Caco-2 (cell line): ENCODE measurements around the gene RFC1. TPM values are rescaled to one million over a fixed set of nuclear protein-coding genes. Genes with fewer than 3 reads are reported as not detected.

Experiments used
- BruUV-seq: library from RNA; stranded (reverse); fragments of 400-500 nt; replicated peaks from 2 replicates; lab custom pipeline; 2021; lab: Mats Ljungman, UMichigan
- CTCF ChIA-PET: fragments of 300-600 bp; sonication (Branson Sonifier 250); formaldehyde crosslinking; loops from one replicate; lab custom pipeline; 2022; ENCODE audit warnings: antibody characterized with exemption; lab: Charles Lee
- POLR2A ChIA-PET: fragments of 300-600 bp; sonication (Branson Sonifier 250); formaldehyde crosslinking; loops from one replicate; lab custom pipeline; 2022; ENCODE audit warnings: antibody characterized with exemption; lab: Charles Lee
- DNase-seq, 2 experiments: peaks; one replicate each; pipeline versions ENCODE4 v3.0.0 to v3.0.0-alpha.2; 2020 to 2022
- H3K27me3 ChIP-seq: replicated peaks from 2 replicates; pipeline ENCODE4 v1.6.0; 2011; ENCODE audit warnings: low read length; ENCODE audit not compliant: control insufficient read depth, insufficient read depth
- H3K36me3 ChIP-seq: 2 replicates; pipeline ENCODE4 v1.5.1; 2011; ENCODE audit warnings: low read length; ENCODE audit not compliant: control insufficient read depth, insufficient read depth
- H3K4me1 ChIP-seq: fragments of 250-450 bp; sonication (Bioruptor Pico); 2 replicates; pipeline ENCODE4 v1.5.1; 2020; ENCODE audit warnings: mild to moderate bottlenecking
- H3K4me3 ChIP-seq: 2 replicates; pipeline ENCODE4 v1.5.1; 2011; ENCODE audit warnings: low read depth, mild to moderate bottlenecking, control low read depth, low read length
- H3K9me3 ChIP-seq: fragments of 250-450 bp; sonication (Bioruptor Pico); 2 replicates; pipeline ENCODE4 v1.5.1; 2020; ENCODE audit warnings: mild to moderate bottlenecking, moderate library complexity
- H3K27ac Mint-ChIP-seq: one replicate; pipeline ENCODE4 v1.8.0; 2022; ENCODE audit warnings: mixed read lengths; ENCODE audit not compliant: unreplicated experiment
- H3K27me3 Mint-ChIP-seq: one replicate; pipeline ENCODE4 v1.8.0; 2022; ENCODE audit warnings: mixed read lengths; ENCODE audit not compliant: insufficient read depth, unreplicated experiment
- H3K36me3 Mint-ChIP-seq: one replicate; pipeline ENCODE4 v1.8.0; 2022; ENCODE audit warnings: mild to moderate bottlenecking, mixed read lengths; ENCODE audit not compliant: insufficient read depth, unreplicated experiment
- H3K4me1 Mint-ChIP-seq: one replicate; pipeline ENCODE4 v1.8.0; 2022; ENCODE audit warnings: low read depth, mixed read lengths; ENCODE audit not compliant: unreplicated experiment
- H3K4me3 Mint-ChIP-seq: one replicate; pipeline ENCODE4 v1.8.0; 2022; ENCODE audit warnings: mild to moderate bottlenecking, moderate library complexity, mixed read lengths; ENCODE audit not compliant: unreplicated experiment
- H3K9me3 Mint-ChIP-seq: one replicate; pipeline ENCODE4 v1.8.0; 2022; ENCODE audit warnings: mixed read lengths; ENCODE audit not compliant: unreplicated experiment
- CTCF ChIP-seq, 2 experiments: fragments of 200-600 bp in 1 of 2; IDR thresholded peaks; 1 replicate in 1 of 2; 2 replicates in 1 of 2; pipeline versions ENCODE4 v1.5.1 to v1.8.0; 2011 to 2022; ENCODE audit warnings: antibody characterized with exemption in 1 of 2, control low read depth in 1 of 2, inconsistent platforms in 1 of 2, low read depth in 1 of 2, low read length in 1 of 2, mild to moderate bottlenecking in 1 of 2, moderate library complexity in 1 of 2; ENCODE audit not compliant: insufficient read depth in 1 of 2, severe bottlenecking in 1 of 2, unreplicated experiment in 1 of 2
- intact Hi-C: fragments of 100-400 bp; cut with micrococcal nuclease; formaldehyde crosslinking; loops from one replicate; pipeline ENCODE4 v1.10.0; 2022; ENCODE audit not compliant: unreplicated experiment
- total RNA-seq: library from RNA; stranded (reverse); gene quantifications from 2 replicates; pipeline ENCODE4 v1.2.3, GENCODE V29; 2022

RFC1 gene
- total RNA-seq, 1 experiment from 2014 or later: 63.4 TPM

DNA sequence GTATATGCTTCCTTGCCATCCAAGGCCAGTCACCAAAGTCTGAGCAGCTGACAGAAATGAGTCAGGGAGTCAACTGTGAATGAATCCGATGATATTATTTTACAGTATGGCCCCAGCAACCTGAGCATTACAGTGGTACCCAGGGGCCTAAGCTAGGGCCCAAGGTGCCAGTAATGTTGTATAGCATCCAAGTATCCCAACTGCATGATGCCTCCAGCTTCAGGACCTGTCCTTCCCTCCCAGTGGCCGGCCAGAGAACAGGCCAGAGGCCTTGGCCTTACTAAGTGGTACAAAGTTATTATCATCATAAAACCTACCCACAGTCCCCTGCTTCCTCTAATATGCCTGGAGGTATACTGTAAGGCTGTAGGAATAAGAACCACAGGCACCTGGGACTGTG is 79.9 kb downstream of the RFC1 start:
- H3K36me3 Mint-ChIP-seq: peaks cover 48% of the 10 kb centered on the region
- ChIA-PET POLR2A (no interaction called here), CTCF (no interaction called here)
- H3K27me3 Mint-ChIP-seq: no peaks in the 10 kb centered on the region
- intact Hi-C loops: no loop called here
- BruUV-seq: no TSS peak
- H3K4me3 Mint-ChIP-seq: no peak overlapping the region
- Histone ChIP-seq H3K9me3 (0 out of 2 replicates have a peak, but pooled peaks cover 5% of the 10 kb centered on the region), H3K27me3 (no peaks in the 10 kb centered on the region), H3K36me3 (no peaks in the 10 kb centered on the region), H3K4me1 (no peaks in the 10 kb centered on the region), H3K4me3 (no peak overlapping the region)
- H3K4me1 Mint-ChIP-seq: no peaks in the 10 kb centered on the region
- DNase-seq: no peak
- TF ChIP-seq CTCF (IDR thresholded peaks at IDR 0.05; ENCODE audit: insufficient read depth in 1 of 2, low read depth in 1 of 2, low read length in 1 of 2, severe bottlenecking in 1 of 2, unreplicated experiment in 1 of 2): no peak
- H3K27ac Mint-ChIP-seq: no peak overlapping the region
- H3K9me3 Mint-ChIP-seq: peaks cover 11% of the 10 kb centered on the region

DNA sequence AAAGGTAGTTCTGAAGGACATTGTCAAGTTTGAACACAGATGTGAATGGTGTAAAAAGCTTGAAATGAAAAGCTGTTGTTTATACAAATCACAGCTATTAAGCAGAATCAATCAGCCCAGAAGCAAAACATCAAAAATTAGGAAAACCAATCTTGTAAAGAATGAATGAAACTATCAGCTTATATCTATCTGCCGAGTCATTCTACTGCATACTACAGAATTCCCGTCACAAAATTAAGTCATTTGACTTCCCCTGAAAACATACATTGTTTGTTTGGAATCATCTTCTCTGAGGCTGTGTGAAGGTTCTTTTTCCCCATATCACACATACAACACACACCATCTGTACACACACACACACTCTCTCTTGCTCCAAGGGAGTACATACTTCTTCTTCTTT is 80.3 kb downstream of the RFC1 start:
- TF ChIP-seq CTCF (IDR thresholded peaks at IDR 0.05; ENCODE audit: insufficient read depth in 1 of 2, low read depth in 1 of 2, low read length in 1 of 2, severe bottlenecking in 1 of 2, unreplicated experiment in 1 of 2): no peak
- H3K4me1 ChIP-seq: no peaks in the 10 kb centered on the region
- no peak overlapping the region for H3K4me3 ChIP-seq
- no TSS peak for BruUV-seq
- 0 out of 2 replicates have a peak, but pooled peaks cover 5% of the 10 kb centered on the region for H3K9me3 ChIP-seq
- H3K4me1 Mint-ChIP-seq: no peaks in the 10 kb centered on the region
- H3K27ac Mint-ChIP-seq: no peak overlapping the region
- intact Hi-C loops: no loop called here
- ChIA-PET CTCF (no interaction called here), POLR2A (no interaction called here)
- H3K36me3 ChIP-seq: no peaks in the 10 kb centered on the region
- no peaks in the 10 kb centered on the region for H3K27me3 ChIP-seq
- DNase-seq: no peak
- peaks cover 11% of the 10 kb centered on the region for H3K9me3 Mint-ChIP-seq
- H3K27me3 Mint-ChIP-seq: no peaks in the 10 kb centered on the region
- H3K4me3 Mint-ChIP-seq: no peak overlapping the region
- H3K36me3 Mint-ChIP-seq: peaks cover 48% of the 10 kb centered on the region

- Mint-ChIP-seq H3K4me3 (no peak overlapping the region), H3K36me3 (peaks cover 46% of the 10 kb centered on the region), H3K27ac (no peak overlapping the region), H3K27me3 (no peaks in the 10 kb centered on the region), H3K9me3 (peaks cover 11% of the 10 kb centered on the region), H3K4me1 (no peaks in the 10 kb centered on the region)
- Histone ChIP-seq H3K4me1 (no peaks in the 10 kb centered on the region), H3K4me3 (no peak overlapping the region), H3K36me3 (no peaks in the 10 kb centered on the region), H3K27me3 (no peaks in the 10 kb centered on the region), H3K9me3 (0 out of 2 replicates have a peak, but pooled peaks cover 5% of the 10 kb centered on the region)
- intact Hi-C loops: no loop called here
- no TSS peak for BruUV-seq
- no peak for DNase-seq
- ChIA-PET CTCF (interaction anchor here (1.1 kb wide), 1 partner anchor 103 kb away, joined by 3 read pairs; no protein-coding TSS in a partner anchor), POLR2A (no interaction called here)
- no peak for TF ChIP-seq CTCF (IDR thresholded peaks at IDR 0.05; ENCODE audit: insufficient read depth in 1 of 2, low read depth in 1 of 2, low read length in 1 of 2, severe bottlenecking in 1 of 2, unreplicated experiment in 1 of 2)
These were observed 80.9 kb downstream of the RFC1 start for GRCh38 chr4:39285111-39285795.
